ENCODE data around the gene SPECC1.

The SPECC1 gene

DNA sequence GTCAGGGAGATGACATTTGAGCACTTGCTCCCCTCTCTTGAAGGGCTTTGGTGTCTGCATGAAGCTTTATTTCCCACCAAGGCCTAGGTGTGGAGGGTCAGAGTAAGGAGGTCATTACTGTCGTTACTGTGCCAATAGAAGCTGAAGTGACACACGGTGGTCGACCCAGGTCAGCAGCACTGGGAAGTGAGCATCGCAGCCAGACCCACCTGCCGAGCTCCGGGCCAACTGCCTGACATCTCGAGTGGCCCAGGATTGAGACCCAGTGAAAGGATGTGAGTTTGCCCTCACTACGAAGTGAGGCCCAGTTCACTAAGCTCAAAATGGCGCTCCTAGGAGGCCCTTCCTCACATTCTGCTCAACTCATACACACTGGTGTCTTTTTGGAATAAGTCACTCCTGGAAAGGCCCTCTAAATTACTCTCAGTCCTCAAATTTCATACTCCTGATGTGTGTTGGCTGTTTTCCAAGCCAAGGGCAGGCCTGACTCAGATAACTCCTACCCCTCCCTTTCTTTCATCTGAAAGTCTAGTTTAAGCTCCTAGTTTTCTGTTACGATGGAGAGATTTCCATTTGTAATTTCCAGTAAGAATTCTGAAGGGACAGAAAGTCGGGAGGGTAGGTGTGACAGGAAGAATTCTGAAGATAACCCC, 257.8 kb downstream of the SPECC1 start:
- peak; percentile 31 for DNase-seq (ENCODE audit: low read depth)

DNA sequence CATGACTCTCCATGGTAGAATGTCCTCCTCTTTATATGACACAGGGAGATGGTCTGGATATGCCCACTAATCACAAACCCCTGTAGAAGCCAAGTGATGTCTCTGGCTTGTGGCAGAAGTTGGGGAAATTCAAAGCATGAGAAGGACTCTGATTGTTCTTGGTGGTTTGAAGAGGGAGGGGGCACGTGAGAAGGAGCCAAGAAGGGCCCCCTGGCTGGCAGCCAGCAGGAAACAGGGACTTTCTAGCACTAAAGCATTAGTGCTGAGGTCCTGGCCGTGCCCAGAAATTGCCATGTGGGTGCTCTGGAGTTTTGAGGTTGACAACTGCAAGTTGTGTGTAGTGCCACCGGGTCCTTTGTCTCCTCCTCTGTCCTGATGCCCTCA, 258.3 kb downstream of the SPECC1 start:
- DNase-seq (ENCODE audit: low read depth) = no peak
- H3K4me3 ChIP-seq (ENCODE audit: control insufficient read depth, low read depth, low read length) = no peak overlapping the region
- no peak for TF ChIP-seq CTCF (IDR thresholded peaks at IDR 0.05; ENCODE audit: control insufficient read depth, insufficient read depth, low read depth, low read length, missing control alignments)

More for the DNA sequence above, 257.8 kb downstream of the SPECC1 start:
- no peak overlapping the region for H3K4me3 ChIP-seq (ENCODE audit: control insufficient read depth, low read depth, low read length)
- no peak for TF ChIP-seq CTCF (IDR thresholded peaks at IDR 0.05; ENCODE audit: control insufficient read depth, insufficient read depth, low read depth, low read length, missing control alignments)

- no peak for DNase-seq (ENCODE audit: low read depth)
- H3K4me3 ChIP-seq (ENCODE audit: control insufficient read depth, low read depth, low read length) = no peak overlapping the region
- TF ChIP-seq CTCF (IDR thresholded peaks at IDR 0.05; ENCODE audit: control insufficient read depth, insufficient read depth, low read depth, low read length, missing control alignments) = no peak
Observed at GRCh38 chr17:20270369-20270768, 261.2 kb downstream of the SPECC1 start.

DNA sequence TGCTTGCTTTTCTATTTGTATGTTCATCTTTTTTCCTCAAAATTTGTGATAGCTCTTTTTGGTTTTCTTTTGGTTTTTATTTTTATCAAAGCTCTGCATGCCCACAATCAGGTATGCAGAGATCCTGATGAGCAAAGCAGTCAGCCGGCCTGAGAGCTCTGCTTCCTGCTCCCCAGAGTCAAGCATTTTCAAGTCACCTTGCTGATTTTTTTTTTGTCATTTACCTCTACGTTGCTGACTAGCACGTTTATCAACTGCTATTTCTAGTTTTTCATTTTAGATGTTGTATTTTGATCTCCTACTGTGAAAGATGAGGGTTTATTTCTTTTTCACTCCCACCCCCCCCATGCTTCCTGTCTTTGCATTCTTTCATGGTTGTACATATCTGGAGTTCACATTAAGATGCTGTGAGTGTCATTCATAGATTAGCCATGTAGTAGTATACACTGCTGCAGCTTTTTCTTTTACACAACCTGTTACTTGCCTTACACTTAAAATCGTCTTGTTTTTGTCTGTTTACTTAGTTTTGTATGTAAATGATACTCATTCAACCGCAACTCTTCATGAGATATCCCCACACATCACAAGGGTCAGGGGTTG, 262.0 kb downstream of the SPECC1 start:
- DNase-seq (ENCODE audit: low read depth) = no peak
- no peak for TF ChIP-seq CTCF (IDR thresholded peaks at IDR 0.05; ENCODE audit: control insufficient read depth, insufficient read depth, low read depth, low read length, missing control alignments)
- H3K4me3 ChIP-seq (ENCODE audit: control insufficient read depth, low read depth, low read length) = no peak overlapping the region

GRCh38 chr17:20273741-20274500, 264.8 kb downstream of the SPECC1 start:
- no peak for DNase-seq (ENCODE audit: low read depth)
- TF ChIP-seq CTCF (IDR thresholded peaks at IDR 0.05; ENCODE audit: control insufficient read depth, insufficient read depth, low read depth, low read length, missing control alignments) = no peak
- H3K4me3 ChIP-seq (ENCODE audit: control insufficient read depth, low read depth, low read length) = no peak overlapping the region

DNA sequence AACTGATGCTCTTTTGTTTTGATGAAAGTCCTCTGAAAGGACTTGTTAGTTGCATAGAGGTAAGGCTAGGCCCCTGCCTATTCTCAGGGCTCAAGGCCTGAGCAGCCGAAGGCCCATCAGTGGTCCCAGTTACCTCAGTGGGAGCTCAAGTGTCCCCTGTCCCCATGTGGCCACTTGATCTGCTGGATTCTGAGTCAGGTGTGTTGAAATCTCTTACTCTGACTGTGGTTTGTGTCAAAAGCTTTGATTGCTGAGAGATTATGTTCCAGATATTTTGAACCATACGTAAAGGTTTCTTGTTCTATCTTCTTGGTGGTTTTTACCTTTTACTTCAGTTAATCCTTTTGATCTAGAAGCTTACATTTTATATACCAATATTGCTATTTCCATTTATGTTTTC, 266.5 kb downstream of the SPECC1 start:
- H3K4me3 ChIP-seq (ENCODE audit: control insufficient read depth, low read depth, low read length) = no peak overlapping the region
- DNase-seq (ENCODE audit: low read depth) = no peak
- no peak for TF ChIP-seq CTCF (IDR thresholded peaks at IDR 0.05; ENCODE audit: control insufficient read depth, insufficient read depth, low read depth, low read length, missing control alignments)

Data from AG09309 (cell line).